GM23338 (cell line): Measurements from ENCODE around the gene CFAP410. TPM values are rescaled to one million over a fixed set of nuclear protein-coding genes. Genes with fewer than 3 reads are reported as not detected.

Experiments
- EZH2 ChIP-seq: fragments of 200-600 bp; sonication (generic); IDR thresholded peaks from one replicate; pipeline ENCODE4 v1.8.0; 2017; ENCODE audit warnings: antibody characterized with exemption, mild to moderate bottlenecking, low read depth; ENCODE audit not compliant: unreplicated experiment
- EZH2phosphoT487 ChIP-seq: fragments of 200-600 bp; sonication (generic); IDR thresholded peaks from one replicate; pipeline ENCODE4 v1.8.1; 2018; ENCODE audit warnings: antibody characterized with exemption; ENCODE audit not compliant: unreplicated experiment
- POLR2AphosphoS5 ChIP-seq: IDR thresholded peaks from 2 replicates; pipeline ENCODE4 v1.6.1; 2016; ENCODE audit warnings: antibody characterized with exemption, low read depth
- REST ChIP-seq: IDR thresholded peaks from one replicate; pipeline ENCODE4 v1.6.1; 2018; ENCODE audit warnings: antibody characterized with exemption; ENCODE audit not compliant: unreplicated experiment
- STAT1 ChIP-seq: IDR thresholded peaks from one replicate; pipeline ENCODE4 v1.6.1; 2016; ENCODE audit warnings: antibody characterized with exemption; ENCODE audit not compliant: unreplicated experiment
- ZNF114 ChIP-seq: fragments of 250-450 bp; sonication (Bioruptor Pico); IDR thresholded peaks from 2 replicates; pipeline ENCODE4 v1.5.0; 2020; ENCODE audit warnings: mild to moderate bottlenecking, moderate library complexity
- ZNF331 ChIP-seq: fragments of 250-450 bp; sonication (Bioruptor Pico); IDR thresholded peaks from 2 replicates; pipeline ENCODE4 v1.5.0; 2020; ENCODE audit warnings: low read depth, mild to moderate bottlenecking, moderate library complexity
- ZNF462 ChIP-seq: fragments of 250-450 bp; sonication (Bioruptor Pico); IDR thresholded peaks from 2 replicates; pipeline ENCODE4 v1.5.0; 2020; ENCODE audit warnings: mild to moderate bottlenecking, moderate library complexity
- polyA plus RNA-seq: library from polyadenylated mRNA; unstranded; fragments of >200 nt; fragmentation: Nextera tagmentation; extraction: Ambion mirVana; gene quantifications from 2 replicates; pipeline ENCODE4 v1.2.1, GENCODE V29; 2016
- total RNA-seq: library from RNA; depleted of rRNA; stranded (reverse); fragments of >200 nt; shearing (Covaris generic); gene quantifications from 2 replicates; pipeline ENCODE4 v1.2.3, GENCODE V29; 2014
- TF ChIP-seq, protein P1 (sequence below), 2 experiments: fragments of 200-600 bp in 1 of 2; sonication (generic) in 1 of 2; conservative IDR thresholded peaks; 2 replicates each; pipeline versions ENCODE4 v1.5.1 to v1.6.1; 2016 to 2017; ENCODE audit warnings: antibody characterized with exemption in 2 of 2, low read depth in 2 of 2, mild to moderate bottlenecking in 2 of 2, moderate library complexity in 1 of 2

Gene CFAP410
- total and polyA plus RNA-seq, 2 experiments from 2014 or later, result 11.0 to 24.0 TPM

GRCh38 chr21:44333509-44334328 lies 5.5 kb downstream of the CFAP410 start (continued):
- TF ChIP-seq ZNF462 (CRISPR knock-in tag), result no peak
- no peak for TF ChIP-seq STAT1
- no peak for TF ChIP-seq EZH2phosphoT487
- TF ChIP-seq POLR2AphosphoS5, result no peak
- TF ChIP-seq ZNF331 (CRISPR knock-in tag), result no peak
- TF ChIP-seq REST, result no peak
- no peak for TF ChIP-seq EZH2
- no peak for TF ChIP-seq ZNF114 (CRISPR knock-in tag)
- TF ChIP-seq, protein P1, sequence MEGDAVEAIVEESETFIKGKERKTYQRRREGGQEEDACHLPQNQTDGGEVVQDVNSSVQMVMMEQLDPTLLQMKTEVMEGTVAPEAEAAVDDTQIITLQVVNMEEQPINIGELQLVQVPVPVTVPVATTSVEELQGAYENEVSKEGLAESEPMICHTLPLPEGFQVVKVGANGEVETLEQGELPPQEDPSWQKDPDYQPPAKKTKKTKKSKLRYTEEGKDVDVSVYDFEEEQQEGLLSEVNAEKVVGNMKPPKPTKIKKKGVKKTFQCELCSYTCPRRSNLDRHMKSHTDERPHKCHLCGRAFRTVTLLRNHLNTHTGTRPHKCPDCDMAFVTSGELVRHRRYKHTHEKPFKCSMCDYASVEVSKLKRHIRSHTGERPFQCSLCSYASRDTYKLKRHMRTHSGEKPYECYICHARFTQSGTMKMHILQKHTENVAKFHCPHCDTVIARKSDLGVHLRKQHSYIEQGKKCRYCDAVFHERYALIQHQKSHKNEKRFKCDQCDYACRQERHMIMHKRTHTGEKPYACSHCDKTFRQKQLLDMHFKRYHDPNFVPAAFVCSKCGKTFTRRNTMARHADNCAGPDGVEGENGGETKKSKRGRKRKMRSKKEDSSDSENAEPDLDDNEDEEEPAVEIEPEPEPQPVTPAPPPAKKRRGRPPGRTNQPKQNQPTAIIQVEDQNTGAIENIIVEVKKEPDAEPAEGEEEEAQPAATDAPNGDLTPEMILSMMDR (conservative IDR thresholded peaks at IDR 0.05; ENCODE audit: low read depth in 2 of 2), result no peak
